ENCODE data around the gene CD163. TPM values are rescaled to one million over a fixed set of nuclear protein-coding genes. Genes with fewer than 3 reads are reported as not detected.

The CD163 gene
- total and polyA plus RNA-seq, 4 experiments from 2014 or later: 5.9 to 10.0 TPM; not detected in 2

DNA sequence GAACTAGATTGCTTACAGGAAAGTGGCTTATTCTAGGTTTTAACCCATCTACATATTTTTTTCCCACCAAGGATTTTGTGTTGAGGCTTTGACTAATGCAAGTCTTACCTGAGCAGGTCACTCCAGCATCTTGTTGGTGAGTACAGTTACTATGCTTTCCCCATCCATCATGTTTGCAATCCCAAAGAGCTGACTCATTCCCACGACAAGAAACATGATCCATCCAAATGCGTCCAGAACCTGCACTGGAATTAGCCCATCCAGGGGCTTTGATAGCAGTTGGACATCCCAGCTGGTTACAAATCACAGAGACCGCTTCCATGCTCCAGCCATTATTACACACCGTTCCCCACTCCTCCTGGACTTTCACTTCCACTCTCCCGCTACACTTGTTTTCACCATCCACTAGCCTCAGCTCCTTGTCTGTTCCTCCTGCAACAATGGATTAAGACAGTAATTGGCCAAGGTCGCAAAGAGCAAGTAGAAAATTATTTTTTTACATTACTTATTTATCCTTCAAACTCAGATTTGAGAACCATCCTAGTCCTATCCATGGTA, 2.5 kb downstream of the CD163 start:
- intact Hi-C loops (cut with micrococcal nuclease): no loop called here
- Histone ChIP-seq H3K27me3 (ENCODE audit: insufficient read depth, low read length) (no peaks in the 10 kb centered on the region), H3K4me1 (ENCODE audit: insufficient read depth, low read length) (no peaks in the 10 kb centered on the region), H3K9me3 (ENCODE audit: control insufficient read depth in 1 of 2, low read length in 2 of 2) (no peaks in the 10 kb centered on the region), H3K4me3 (ENCODE audit: low read length in 2 of 2) (no peak overlapping the region), H3K27ac (ENCODE audit: low read depth, low read length) (no peak overlapping the region), H3K36me3 (ENCODE audit: insufficient read depth, low read length) (no peaks in the 10 kb centered on the region)
- no peak for DNase-seq
- ChIA-PET POLR2A (ENCODE audit: partially characterized antibody) (no interaction called here), CTCF (ENCODE audit: partially characterized antibody) (no interaction called here)
- H3K4me3 Mint-ChIP-seq: no peak overlapping the region
- H3K9me3 Mint-ChIP-seq: peaks cover 0 to 1% (median 0%) of the 10 kb centered on the region in 8 donors
- H3K27ac Mint-ChIP-seq: no peak overlapping the region
- H3K36me3 Mint-ChIP-seq: no peaks in the 10 kb centered on the region
- no peaks in the 10 kb centered on the region for H3K4me1 Mint-ChIP-seq
- peaks cover 15 to 24% of the 10 kb centered on the region in 2 donors for H3K27me3 Mint-ChIP-seq

DNA sequence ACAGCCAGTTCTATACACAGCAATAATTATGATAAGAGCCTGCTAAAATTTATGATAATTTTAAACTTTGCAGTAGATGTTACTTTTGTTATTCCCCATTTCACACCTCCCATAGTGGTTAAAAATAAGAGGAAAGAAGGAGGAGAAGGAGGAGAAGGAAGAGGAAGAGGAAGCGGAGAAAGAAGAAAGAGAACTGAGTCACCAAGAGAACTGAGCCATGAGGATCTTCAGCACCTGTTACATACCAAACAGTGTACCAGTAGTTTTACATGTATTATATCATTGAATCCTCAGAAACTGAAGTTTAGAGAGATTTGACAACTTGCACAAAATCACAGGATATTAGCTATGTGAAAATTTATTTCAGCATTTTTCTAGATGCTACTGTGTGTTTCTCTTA, 3.9 kb downstream of the CD163 start:
- peaks cover 20 to 33% of the 10 kb centered on the region in 2 donors for H3K27me3 Mint-ChIP-seq
- H3K27me3 ChIP-seq (ENCODE audit: insufficient read depth, low read length): no peaks in the 10 kb centered on the region
- no peaks in the 10 kb centered on the region for H3K36me3 Mint-ChIP-seq
- DNase-seq: no peak
- intact Hi-C loops (cut with micrococcal nuclease): no loop called here
- no peak overlapping the region for H3K4me3 Mint-ChIP-seq
- H3K4me3 ChIP-seq (ENCODE audit: low read length in 2 of 2): no peak overlapping the region
- ChIA-PET CTCF (ENCODE audit: partially characterized antibody) (no interaction called here), POLR2A (ENCODE audit: partially characterized antibody) (no interaction called here)
- H3K9me3 Mint-ChIP-seq: peaks cover 0 to 3% (median 0%) of the 10 kb centered on the region in 8 donors
- H3K4me1 ChIP-seq (ENCODE audit: insufficient read depth, low read length): no peaks in the 10 kb centered on the region
- H3K4me1 Mint-ChIP-seq: no peaks in the 10 kb centered on the region
- no peaks in the 10 kb centered on the region for H3K36me3 ChIP-seq (ENCODE audit: insufficient read depth, low read length)
- H3K9me3 ChIP-seq (ENCODE audit: control insufficient read depth in 1 of 2, low read length in 2 of 2): no peaks in the 10 kb centered on the region
- H3K27ac Mint-ChIP-seq: no peak overlapping the region
- H3K27ac ChIP-seq (ENCODE audit: low read depth, low read length): no peak overlapping the region

DNA sequence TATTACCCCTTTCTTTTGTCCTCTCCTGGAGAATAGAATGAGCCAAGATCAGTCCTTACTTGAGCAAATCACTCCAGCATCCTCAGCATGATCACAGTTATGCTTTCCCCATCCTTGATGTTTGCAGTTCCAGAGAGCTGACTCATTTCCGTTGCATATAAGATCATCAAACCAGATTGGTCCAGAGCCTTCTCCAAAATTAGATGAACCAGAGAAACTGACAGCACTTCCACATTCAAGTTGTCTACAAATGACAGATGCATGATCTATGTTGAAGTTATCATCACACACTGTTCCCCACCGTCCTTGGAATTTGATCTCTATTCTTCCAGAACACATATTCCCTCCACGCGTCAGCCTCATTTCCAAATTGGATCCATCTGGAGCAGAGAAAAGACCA, 4.8 kb downstream of the CD163 start:
- no peaks in the 10 kb centered on the region for H3K36me3 Mint-ChIP-seq
- H3K27ac ChIP-seq (ENCODE audit: low read depth, low read length): no peak overlapping the region
- no peaks in the 10 kb centered on the region for H3K9me3 ChIP-seq (ENCODE audit: control insufficient read depth in 1 of 2, low read length in 2 of 2)
- H3K27me3 Mint-ChIP-seq: peaks cover 20 to 33% of the 10 kb centered on the region in 2 donors
- no peak for DNase-seq
- H3K4me1 ChIP-seq (ENCODE audit: insufficient read depth, low read length): no peaks in the 10 kb centered on the region
- no peak overlapping the region for H3K27ac Mint-ChIP-seq
- no peaks in the 10 kb centered on the region for H3K27me3 ChIP-seq (ENCODE audit: insufficient read depth, low read length)
- H3K4me3 Mint-ChIP-seq: no peak overlapping the region
- POLR2A ChIA-PET (ENCODE audit: partially characterized antibody): no interaction called here
- intact Hi-C loops (cut with micrococcal nuclease): no loop called here
- no peaks in the 10 kb centered on the region for H3K36me3 ChIP-seq (ENCODE audit: insufficient read depth, low read length)
- no peaks in the 10 kb centered on the region for H3K4me1 Mint-ChIP-seq
- CTCF ChIA-PET (ENCODE audit: partially characterized antibody): no interaction called here
- peaks cover 0 to 3% (median 0%) of the 10 kb centered on the region in 8 donors for H3K9me3 Mint-ChIP-seq
- no peak overlapping the region for H3K4me3 ChIP-seq (ENCODE audit: low read length in 2 of 2)

DNA sequence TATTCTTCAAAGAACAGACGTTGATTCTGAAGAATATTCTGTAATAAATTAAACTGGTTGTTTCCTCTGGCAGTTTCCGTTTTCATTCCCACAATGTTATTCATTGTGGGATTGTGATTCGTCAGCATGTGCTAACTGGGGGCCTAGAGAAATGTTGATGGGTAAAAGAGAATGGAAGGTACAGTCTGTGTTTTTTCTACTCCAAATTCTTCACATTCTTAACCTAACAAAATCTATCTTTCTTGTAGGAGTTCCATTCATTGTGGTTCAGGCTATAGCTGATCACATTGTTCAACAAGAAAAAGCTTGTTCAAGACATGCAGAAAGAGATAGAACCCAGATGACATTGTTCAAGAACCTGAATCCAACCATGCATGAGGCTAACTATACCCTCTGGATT, 5.9 kb downstream of the CD163 start:
- Mint-ChIP-seq H3K4me3 (no peak overlapping the region), H3K9me3 (peaks cover 0 to 3% (median 0%) of the 10 kb centered on the region in 8 donors), H3K27ac (no peak overlapping the region), H3K27me3 (peaks cover 22 to 31% of the 10 kb centered on the region in 2 donors), H3K4me1 (no peaks in the 10 kb centered on the region), H3K36me3 (no peaks in the 10 kb centered on the region)
- intact Hi-C loops (cut with micrococcal nuclease): no loop called here
- no peak for DNase-seq
- Histone ChIP-seq H3K36me3 (ENCODE audit: insufficient read depth, low read length) (no peaks in the 10 kb centered on the region), H3K4me1 (ENCODE audit: insufficient read depth, low read length) (no peaks in the 10 kb centered on the region), H3K27ac (ENCODE audit: low read depth, low read length) (no peak overlapping the region), H3K27me3 (ENCODE audit: insufficient read depth, low read length) (no peaks in the 10 kb centered on the region), H3K4me3 (ENCODE audit: low read length in 2 of 2) (no peak overlapping the region), H3K9me3 (ENCODE audit: control insufficient read depth in 1 of 2, low read length in 2 of 2) (no peaks in the 10 kb centered on the region)
- ChIA-PET POLR2A (ENCODE audit: partially characterized antibody) (no interaction called here), CTCF (ENCODE audit: partially characterized antibody) (no interaction called here)

DNA sequence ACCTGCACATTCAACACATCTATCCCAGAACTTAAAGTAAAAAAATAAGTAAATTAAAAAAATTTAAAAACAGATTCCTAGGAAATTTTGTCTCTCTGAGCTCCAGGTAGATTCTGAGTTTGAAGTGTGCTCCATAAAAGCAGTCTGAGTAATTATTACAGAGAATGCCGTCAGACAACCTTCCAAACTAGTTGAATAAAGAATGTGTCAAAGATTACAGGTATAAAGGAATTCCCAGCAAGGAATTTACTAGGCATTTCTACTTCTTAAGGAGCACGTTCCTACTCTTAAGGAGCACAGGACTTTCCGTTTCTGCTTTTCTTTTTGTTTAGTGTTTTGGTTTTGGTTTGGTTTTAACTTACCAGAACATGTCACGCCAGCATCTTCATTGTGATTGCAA, 7.1 kb downstream of the CD163 start:
- Histone ChIP-seq H3K9me3 (ENCODE audit: control insufficient read depth in 1 of 2, low read length in 2 of 2) (no peaks in the 10 kb centered on the region), H3K27ac (ENCODE audit: low read depth, low read length) (no peak overlapping the region), H3K27me3 (ENCODE audit: insufficient read depth, low read length) (no peaks in the 10 kb centered on the region), H3K4me1 (ENCODE audit: insufficient read depth, low read length) (no peaks in the 10 kb centered on the region), H3K36me3 (ENCODE audit: insufficient read depth, low read length) (no peaks in the 10 kb centered on the region), H3K4me3 (ENCODE audit: low read length in 2 of 2) (no peak overlapping the region)
- ChIA-PET POLR2A (ENCODE audit: partially characterized antibody) (no interaction called here), CTCF (ENCODE audit: partially characterized antibody) (no interaction called here)
- H3K36me3 Mint-ChIP-seq: no peaks in the 10 kb centered on the region
- intact Hi-C loops (cut with micrococcal nuclease): no loop called here
- H3K4me3 Mint-ChIP-seq: no peak overlapping the region
- peaks cover 25 to 31% of the 10 kb centered on the region in 2 donors for H3K27me3 Mint-ChIP-seq
- H3K27ac Mint-ChIP-seq: no peak overlapping the region
- no peaks in the 10 kb centered on the region for H3K4me1 Mint-ChIP-seq
- no peak for DNase-seq
- peaks cover 0 to 3% (median 0%) of the 10 kb centered on the region in 8 donors for H3K9me3 Mint-ChIP-seq

DNA sequence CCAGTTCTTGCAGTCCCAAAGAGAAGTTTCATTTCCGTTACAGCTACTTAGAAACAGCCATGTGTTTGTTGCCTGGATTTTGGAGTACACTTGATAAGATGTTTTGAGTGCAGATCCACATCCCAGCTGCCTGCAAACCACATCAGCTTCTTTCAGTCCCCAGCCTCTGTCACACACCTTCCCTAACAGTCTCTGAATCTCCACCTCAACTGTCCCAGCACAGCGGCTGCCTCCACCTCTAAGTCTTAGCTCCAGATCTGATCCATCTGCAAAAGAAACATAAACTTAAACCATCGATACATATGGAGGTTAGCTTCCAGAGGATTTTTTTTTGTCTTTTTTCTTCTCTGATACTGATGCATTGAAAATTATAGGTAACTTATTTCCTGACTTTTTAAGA, 8.4 kb downstream of the CD163 start:
- intact Hi-C loops (cut with micrococcal nuclease): no loop called here
- Histone ChIP-seq H3K9me3 (ENCODE audit: control insufficient read depth in 1 of 2, low read length in 2 of 2) (no peaks in the 10 kb centered on the region), H3K4me1 (ENCODE audit: insufficient read depth, low read length) (no peaks in the 10 kb centered on the region), H3K4me3 (ENCODE audit: low read length in 2 of 2) (no peak overlapping the region), H3K27ac (ENCODE audit: low read depth, low read length) (no peak overlapping the region), H3K27me3 (ENCODE audit: insufficient read depth, low read length) (no peaks in the 10 kb centered on the region), H3K36me3 (ENCODE audit: insufficient read depth, low read length) (no peaks in the 10 kb centered on the region)
- CTCF ChIA-PET (ENCODE audit: partially characterized antibody): no interaction called here
- POLR2A ChIA-PET (ENCODE audit: partially characterized antibody): no interaction called here
- H3K27me3 Mint-ChIP-seq: peaks cover 26 to 27% of the 10 kb centered on the region in 2 donors
- no peak overlapping the region for H3K4me3 Mint-ChIP-seq
- H3K27ac Mint-ChIP-seq: no peak overlapping the region
- peaks cover 0 to 3% (median 0%) of the 10 kb centered on the region in 8 donors for H3K9me3 Mint-ChIP-seq
- H3K4me1 Mint-ChIP-seq: no peaks in the 10 kb centered on the region
- no peak for DNase-seq
- H3K36me3 Mint-ChIP-seq: no peaks in the 10 kb centered on the region

DNA sequence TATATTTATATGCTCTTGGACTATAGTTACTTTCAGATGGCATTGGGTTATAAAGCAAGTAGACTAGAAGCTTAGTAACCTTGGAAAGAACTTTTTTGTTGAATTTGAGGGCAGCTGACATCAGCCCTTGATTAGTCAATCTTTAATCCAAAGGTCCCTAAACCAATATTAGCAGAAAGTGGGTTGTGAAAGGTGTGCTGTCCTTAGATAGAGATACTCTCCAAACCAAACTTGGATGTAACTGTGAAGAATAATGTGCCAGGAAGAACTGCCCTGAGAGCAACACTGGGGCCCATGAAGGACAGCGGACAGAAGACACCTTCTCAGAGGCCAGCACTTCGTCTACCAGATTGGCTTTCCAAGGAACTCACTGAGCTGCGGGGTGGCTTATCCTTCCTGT, 10.6 kb downstream of the CD163 start:
- no peaks in the 10 kb centered on the region for H3K27me3 ChIP-seq (ENCODE audit: insufficient read depth, low read length)
- no peaks in the 10 kb centered on the region for H3K36me3 ChIP-seq (ENCODE audit: insufficient read depth, low read length)
- Mint-ChIP-seq H3K27me3 (peaks cover 16 to 25% of the 10 kb centered on the region in 2 donors), H3K36me3 (no peaks in the 10 kb centered on the region), H3K4me1 (no peaks in the 10 kb centered on the region), H3K4me3 (no peak overlapping the region), H3K27ac (no peak overlapping the region), H3K9me3 (peaks cover 0 to 3% (median 0%) of the 10 kb centered on the region in 8 donors)
- ChIA-PET POLR2A (ENCODE audit: partially characterized antibody) (no interaction called here), CTCF (ENCODE audit: partially characterized antibody) (no interaction called here)
- no peak overlapping the region for H3K27ac ChIP-seq (ENCODE audit: low read depth, low read length)
- H3K4me1 ChIP-seq (ENCODE audit: insufficient read depth, low read length): no peaks in the 10 kb centered on the region
- intact Hi-C loops (cut with micrococcal nuclease): no loop called here
- H3K9me3 ChIP-seq (ENCODE audit: control insufficient read depth in 1 of 2, low read length in 2 of 2): no peaks in the 10 kb centered on the region
- no peak for DNase-seq
- no peak overlapping the region for H3K4me3 ChIP-seq (ENCODE audit: low read length in 2 of 2)

DNA sequence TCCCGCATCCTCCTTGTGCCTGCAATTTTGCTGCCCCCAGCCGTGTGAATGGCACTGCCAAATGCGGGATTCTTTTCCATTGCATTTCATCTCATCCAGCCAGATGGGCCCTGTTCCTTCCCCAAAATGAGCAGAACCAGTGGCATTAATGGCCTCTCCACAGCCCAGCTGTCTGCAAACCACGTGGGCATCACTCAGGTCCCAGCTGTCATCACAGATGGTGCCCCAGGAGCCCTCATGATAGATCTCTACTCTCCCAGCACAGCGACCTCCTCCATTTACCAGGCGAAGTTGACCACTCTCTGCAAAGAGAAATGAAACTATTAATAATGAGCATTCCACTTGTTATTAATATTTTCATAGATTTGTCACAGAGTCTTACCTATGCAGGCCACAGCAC, 17.1 kb downstream of the CD163 start:
- DNase-seq: no peak
- CTCF ChIA-PET (ENCODE audit: partially characterized antibody): no interaction called here
- Mint-ChIP-seq H3K27me3 (peaks cover 12 to 23% of the 10 kb centered on the region in 2 donors), H3K9me3 (no peaks in the 10 kb centered on the region), H3K4me1 (no peaks in the 10 kb centered on the region), H3K36me3 (no peaks in the 10 kb centered on the region), H3K4me3 (no peak overlapping the region), H3K27ac (no peak overlapping the region)
- Histone ChIP-seq H3K4me3 (ENCODE audit: low read length in 2 of 2) (no peak overlapping the region), H3K9me3 (ENCODE audit: control insufficient read depth in 1 of 2, low read length in 2 of 2) (no peaks in the 10 kb centered on the region), H3K27ac (ENCODE audit: low read depth, low read length) (no peak overlapping the region), H3K36me3 (ENCODE audit: insufficient read depth, low read length) (no peaks in the 10 kb centered on the region), H3K4me1 (ENCODE audit: insufficient read depth, low read length) (no peaks in the 10 kb centered on the region), H3K27me3 (ENCODE audit: insufficient read depth, low read length) (no peaks in the 10 kb centered on the region)
- intact Hi-C loops (cut with micrococcal nuclease): no loop called here
- POLR2A ChIA-PET (ENCODE audit: partially characterized antibody): no interaction called here

All from CD4-positive, alpha-beta memory T cell (primary cell).